Activated CD4-positive, alpha-beta T cell treated with anti-CD3 and anti-CD28 coated beads for 24 hours (primary cell): ENCODE data around the gene CLIP2.

Source experiments
- DNase-seq, 2 donors: peaks; one replicate each; pipeline ENCODE4 v3.0.0-alpha.2; 2020; ENCODE audit warnings: low read depth in 2 of 2

Gene CLIP2

GRCh38 chr7:74271742-74272141 is 17.5 kb upstream of the CLIP2 start:
- no peak for DNase-seq

GRCh38 chr7:74272305-74273038 is 16.7 kb upstream of the CLIP2 start:
- no peak for DNase-seq

GRCh38 chr7:74275401-74275881 is 13.8 kb upstream of the CLIP2 start:
- no peak for DNase-seq

GRCh38 chr7:74277636-74278035 is 11.6 kb upstream of the CLIP2 start:
- DNase-seq, result no peak

GRCh38 chr7:74280985-74281384 is 8.2 kb upstream of the CLIP2 start:
- DNase-seq, result no peak

GRCh38 chr7:74282748-74283459 is 6.3 kb upstream of the CLIP2 start:
- DNase-seq, result no peak

- DNase-seq, result no peak
Observed at GRCh38 chr7:74283858-74284447, 5.3 kb upstream of the CLIP2 start.

- no peak for DNase-seq
Observed at GRCh38 chr7:74284781-74285259, 4.4 kb upstream of the CLIP2 start.

- DNase-seq, result no peak
Observed at GRCh38 chr7:74286131-74286530, 3.1 kb upstream of the CLIP2 start.

GRCh38 chr7:74287303-74288033 is 1.7 kb upstream of the CLIP2 start:
- no peak for DNase-seq

- no peak for DNase-seq
Observed at GRCh38 chr7:74288034-74288881, 949 bp upstream of the CLIP2 start.

- DNase-seq, result no peak
Observed at GRCh38 chr7:74289659-74290552, 699 bp downstream of the CLIP2 start.

GRCh38 chr7:74290553-74290950 is 1.3 kb downstream of the CLIP2 start:
- DNase-seq, result no peak

- DNase-seq, result no peak
Observed at GRCh38 chr7:74290981-74291441, 1.8 kb downstream of the CLIP2 start.

- no peak for DNase-seq
Observed at GRCh38 chr7:74291535-74291934, 2.3 kb downstream of the CLIP2 start.

GRCh38 chr7:74292757-74293576 is 3.8 kb downstream of the CLIP2 start:
- DNase-seq, result no peak

- no peak for DNase-seq
Observed at GRCh38 chr7:74293577-74293908, 4.3 kb downstream of the CLIP2 start.

GRCh38 chr7:74294191-74294998 is 5.2 kb downstream of the CLIP2 start:
- no peak for DNase-seq
